ENCODE measurements around the gene PHF12. TPM values are rescaled to one million over a fixed set of nuclear protein-coding genes. Genes with fewer than 3 reads are reported as not detected.

PHF12 gene
- total and polyA plus RNA-seq, 2 experiments from 2014 or later: 19.7 to 41.0 TPM

DNA sequence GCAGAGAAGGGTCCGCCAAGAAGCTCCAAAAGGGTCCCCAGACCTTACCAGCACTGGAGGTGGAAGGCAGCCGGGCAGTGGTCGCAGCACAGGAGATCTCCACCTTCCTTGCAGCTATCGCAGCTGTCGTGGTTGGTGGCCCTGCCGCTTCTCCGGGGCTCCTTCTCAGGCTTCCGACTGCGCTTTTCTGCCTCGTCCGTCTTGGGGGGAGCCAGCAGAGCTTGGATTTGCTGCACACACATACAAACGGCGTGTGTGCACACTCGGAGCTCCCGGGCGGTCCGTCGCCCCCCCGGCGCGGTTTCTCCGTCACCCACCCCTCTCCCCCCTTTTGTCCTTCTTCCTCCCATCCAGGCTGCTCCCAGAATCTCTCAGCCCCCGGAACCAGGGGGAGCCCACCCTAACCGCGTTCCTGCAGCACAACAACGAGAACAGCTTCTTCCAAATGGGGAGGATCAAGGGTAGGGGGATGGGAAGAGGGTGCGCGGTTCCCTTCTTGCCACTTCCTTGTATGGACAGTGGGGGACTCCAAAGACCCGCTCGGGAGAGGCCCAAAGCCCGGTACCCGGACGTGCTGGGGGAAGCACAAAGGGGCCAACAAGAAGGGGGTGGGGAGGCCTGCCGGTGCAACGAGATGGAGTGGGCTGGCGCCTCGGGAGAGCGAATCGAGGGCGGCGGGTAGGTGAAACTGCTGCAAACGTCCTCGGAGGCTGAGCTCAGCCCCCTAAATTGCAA, 1.1 kb downstream of the PHF12 start:
- peaks cover 26% of the 10 kb centered on the region for H3K4me1 Mint-ChIP-seq
- Histone ChIP-seq H3K79me2 (replicated peaks; ENCODE audit: insufficient read depth) (peaks cover 57% of the 10 kb centered on the region), H3F3A (replicated peaks; ENCODE audit: low read depth) (peaks cover 17% of the 10 kb centered on the region; the same call in 1 of the 2 replicates), H4K20me1 (replicated peaks; ENCODE audit: insufficient read depth) (peaks cover 35% of the 10 kb centered on the region), H3K4me1 (ENCODE audit: insufficient read depth) (peaks cover 33% of the 10 kb centered on the region), H3K27ac (ENCODE audit: low read depth) (peak overlapping the region; percentile 97), H3K9me2 (ENCODE audit: insufficient read depth) (no peaks in the 10 kb centered on the region), H3K4me3 (peak overlapping the region; percentile 96), H3K4me2 (peak overlapping the region; percentile 92), H2AFZ (no peak overlapping the region), H3K36me3 (ENCODE audit: insufficient read depth) (peaks cover 7% of the 10 kb centered on the region; the same call in 1 of the 2 replicates), H3K27me3 (ENCODE audit: insufficient read depth) (no peaks in the 10 kb centered on the region)
- H3K27ac Mint-ChIP-seq: peak overlapping the region; percentile 93
- H3K36me3 Mint-ChIP-seq (ENCODE audit: low read depth): peaks cover 34% of the 10 kb centered on the region
- ATAC-seq (peak; percentile 9), DNase-seq (ENCODE audit: low spot score) (peak; percentile 83)
- peak overlapping the region; percentile 98 for H3K4me3 Mint-ChIP-seq
- peaks cover 4% of the 10 kb centered on the region for H3K27me3 Mint-ChIP-seq (ENCODE audit: insufficient read depth, low read depth, poor library complexity)
- TF ChIP-seq, protein P1, sequence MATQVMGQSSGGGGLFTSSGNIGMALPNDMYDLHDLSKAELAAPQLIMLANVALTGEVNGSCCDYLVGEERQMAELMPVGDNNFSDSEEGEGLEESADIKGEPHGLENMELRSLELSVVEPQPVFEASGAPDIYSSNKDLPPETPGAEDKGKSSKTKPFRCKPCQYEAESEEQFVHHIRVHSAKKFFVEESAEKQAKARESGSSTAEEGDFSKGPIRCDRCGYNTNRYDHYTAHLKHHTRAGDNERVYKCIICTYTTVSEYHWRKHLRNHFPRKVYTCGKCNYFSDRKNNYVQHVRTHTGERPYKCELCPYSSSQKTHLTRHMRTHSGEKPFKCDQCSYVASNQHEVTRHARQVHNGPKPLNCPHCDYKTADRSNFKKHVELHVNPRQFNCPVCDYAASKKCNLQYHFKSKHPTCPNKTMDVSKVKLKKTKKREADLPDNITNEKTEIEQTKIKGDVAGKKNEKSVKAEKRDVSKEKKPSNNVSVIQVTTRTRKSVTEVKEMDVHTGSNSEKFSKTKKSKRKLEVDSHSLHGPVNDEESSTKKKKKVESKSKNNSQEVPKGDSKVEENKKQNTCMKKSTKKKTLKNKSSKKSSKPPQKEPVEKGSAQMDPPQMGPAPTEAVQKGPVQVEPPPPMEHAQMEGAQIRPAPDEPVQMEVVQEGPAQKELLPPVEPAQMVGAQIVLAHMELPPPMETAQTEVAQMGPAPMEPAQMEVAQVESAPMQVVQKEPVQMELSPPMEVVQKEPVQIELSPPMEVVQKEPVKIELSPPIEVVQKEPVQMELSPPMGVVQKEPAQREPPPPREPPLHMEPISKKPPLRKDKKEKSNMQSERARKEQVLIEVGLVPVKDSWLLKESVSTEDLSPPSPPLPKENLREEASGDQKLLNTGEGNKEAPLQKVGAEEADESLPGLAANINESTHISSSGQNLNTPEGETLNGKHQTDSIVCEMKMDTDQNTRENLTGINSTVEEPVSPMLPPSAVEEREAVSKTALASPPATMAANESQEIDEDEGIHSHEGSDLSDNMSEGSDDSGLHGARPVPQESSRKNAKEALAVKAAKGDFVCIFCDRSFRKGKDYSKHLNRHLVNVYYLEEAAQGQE (IDR thresholded peaks at IDR 0.05; ENCODE audit: unreplicated experiment): no peak
- TF ChIP-seq, protein P2, sequence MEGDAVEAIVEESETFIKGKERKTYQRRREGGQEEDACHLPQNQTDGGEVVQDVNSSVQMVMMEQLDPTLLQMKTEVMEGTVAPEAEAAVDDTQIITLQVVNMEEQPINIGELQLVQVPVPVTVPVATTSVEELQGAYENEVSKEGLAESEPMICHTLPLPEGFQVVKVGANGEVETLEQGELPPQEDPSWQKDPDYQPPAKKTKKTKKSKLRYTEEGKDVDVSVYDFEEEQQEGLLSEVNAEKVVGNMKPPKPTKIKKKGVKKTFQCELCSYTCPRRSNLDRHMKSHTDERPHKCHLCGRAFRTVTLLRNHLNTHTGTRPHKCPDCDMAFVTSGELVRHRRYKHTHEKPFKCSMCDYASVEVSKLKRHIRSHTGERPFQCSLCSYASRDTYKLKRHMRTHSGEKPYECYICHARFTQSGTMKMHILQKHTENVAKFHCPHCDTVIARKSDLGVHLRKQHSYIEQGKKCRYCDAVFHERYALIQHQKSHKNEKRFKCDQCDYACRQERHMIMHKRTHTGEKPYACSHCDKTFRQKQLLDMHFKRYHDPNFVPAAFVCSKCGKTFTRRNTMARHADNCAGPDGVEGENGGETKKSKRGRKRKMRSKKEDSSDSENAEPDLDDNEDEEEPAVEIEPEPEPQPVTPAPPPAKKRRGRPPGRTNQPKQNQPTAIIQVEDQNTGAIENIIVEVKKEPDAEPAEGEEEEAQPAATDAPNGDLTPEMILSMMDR (conservative IDR thresholded peaks at IDR 0.05; ENCODE audit: low read depth in 2 of 2): 0 out of 4 replicates have a peak, but pooled peaks of 1 of the 2 experiments have one; percentile 7
- peak; percentile 48; the same call in 1 of the 2 replicates for TF ChIP-seq POLR2AphosphoS5 (IDR thresholded peaks at IDR 0.05; ENCODE audit: low read depth)
- H3K9me3 Mint-ChIP-seq: no peaks in the 10 kb centered on the region

DNA sequence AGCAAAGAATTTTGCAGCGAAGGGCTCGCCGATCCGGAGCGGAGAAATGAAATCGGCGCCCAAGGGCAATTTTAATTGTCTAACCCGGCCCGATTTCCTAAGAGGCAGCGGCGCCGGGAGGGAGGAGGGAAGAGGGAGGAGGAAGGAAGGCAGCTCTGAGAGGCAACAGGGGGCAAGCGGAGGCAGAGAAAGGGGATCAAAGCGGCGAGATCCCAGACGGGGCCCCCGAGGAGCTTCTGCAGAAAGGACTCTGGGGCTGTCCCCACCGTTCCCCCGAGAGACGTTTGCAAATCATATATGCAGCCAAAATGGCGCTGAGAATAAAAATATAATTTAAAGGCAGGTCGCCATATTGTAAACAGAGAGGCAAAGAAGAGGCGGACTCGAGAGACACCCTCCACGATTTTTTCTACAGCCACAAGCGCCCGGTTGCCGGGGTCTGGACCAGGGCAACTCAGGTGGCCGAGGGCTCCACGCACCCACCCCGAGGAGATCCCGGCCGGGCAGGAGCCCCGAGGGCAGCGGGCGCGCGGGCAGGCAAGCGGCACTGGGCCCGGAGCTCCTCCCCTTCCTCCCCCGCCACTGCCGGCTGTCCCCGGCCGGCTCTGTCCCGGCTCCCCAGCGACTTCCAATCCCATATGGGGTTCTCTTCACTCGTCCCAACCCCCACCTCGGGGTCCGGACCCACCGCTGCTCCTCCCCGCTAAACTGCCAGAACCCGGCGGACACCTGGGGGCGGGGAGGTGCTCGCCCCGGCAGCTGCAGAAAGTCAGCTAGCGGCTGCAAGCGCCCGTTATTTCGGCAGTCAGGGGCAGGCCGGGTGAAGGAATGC, 1.9 kb downstream of the PHF12 start:
- Histone ChIP-seq H3K4me2 (peak overlapping the region; percentile 92), H3K27me3 (ENCODE audit: insufficient read depth) (no peaks in the 10 kb centered on the region), H3F3A (replicated peaks; ENCODE audit: low read depth) (peaks cover 21% of the 10 kb centered on the region; the same call in 1 of the 2 replicates), H3K4me3 (peak overlapping the region; percentile 96), H3K9me2 (ENCODE audit: insufficient read depth) (no peaks in the 10 kb centered on the region), H3K4me1 (ENCODE audit: insufficient read depth) (peaks cover 33% of the 10 kb centered on the region), H3K36me3 (ENCODE audit: insufficient read depth) (peaks cover 12% of the 10 kb centered on the region), H4K20me1 (replicated peaks; ENCODE audit: insufficient read depth) (peaks cover 43% of the 10 kb centered on the region), H3K27ac (ENCODE audit: low read depth) (peak overlapping the region; percentile 97), H2AFZ (peak overlapping the region; percentile 35; the same call in 1 of the 2 replicates), H3K79me2 (replicated peaks; ENCODE audit: insufficient read depth) (peaks cover 65% of the 10 kb centered on the region)
- peak overlapping the region; percentile 98 for H3K4me3 Mint-ChIP-seq
- H3K36me3 Mint-ChIP-seq (ENCODE audit: low read depth): peaks cover 38% of the 10 kb centered on the region
- ATAC-seq (peak; percentile 2), DNase-seq (ENCODE audit: low spot score) (peak; percentile 74)
- H3K27ac Mint-ChIP-seq: peak overlapping the region; percentile 95
- peaks cover 4% of the 10 kb centered on the region for H3K27me3 Mint-ChIP-seq (ENCODE audit: insufficient read depth, low read depth, poor library complexity)
- no peaks in the 10 kb centered on the region for H3K9me3 Mint-ChIP-seq
- peaks cover 27% of the 10 kb centered on the region for H3K4me1 Mint-ChIP-seq
- TF ChIP-seq JUNB (IDR thresholded peaks at IDR 0.05; ENCODE audit: unreplicated experiment): no peak
- TF ChIP-seq STAT1 (IDR thresholded peaks at IDR 0.05; ENCODE audit: unreplicated experiment): no peak
- TF ChIP-seq, protein P1 (IDR thresholded peaks at IDR 0.05; ENCODE audit: unreplicated experiment): no peak

Measured in GM23338 (cell line).